Fibroblast of peridontal ligament (primary cell): ENCODE data around the gene RHAG.
"Not testable (repeated sequence)": the region's sequence is repeated elsewhere in the genome, so short reads cannot be mapped to it uniquely, and the experiment has no call there.

ENCODE experiments used
- DNase-seq: peaks from one replicate; pipeline ENCODE4 v3.0.0-alpha.2; 2010; ENCODE audit errors: extremely low read depth

The RHAG gene

GRCh38 chr6:49636713-49637349 is at the start of gene RHAG:
Gene RHAG, minus strand, starts transcription at chr6:49636839. Its CDS starts 27 bp downstream, at chr6:49636812.
- DNase-seq = no peak

GRCh38 chr6:49676671-49677281 is 40.1 kb upstream of the RHAG start:
- DNase-seq = no peak

- DNase-seq = no peak
Observed at GRCh38 chr6:49675816-49676215, 39.2 kb upstream of the RHAG start.

GRCh38 chr6:49668083-49668511 is 31.5 kb upstream of the RHAG start:
- DNase-seq = no peak

- no peak for DNase-seq
Observed at GRCh38 chr6:49666930-49667757, 30.5 kb upstream of the RHAG start.

- DNase-seq = no peak
Observed at GRCh38 chr6:49666480-49666879, 29.8 kb upstream of the RHAG start.

GRCh38 chr6:49664817-49665216 is 28.2 kb upstream of the RHAG start:
- no peak for DNase-seq

GRCh38 chr6:49664054-49664453 is 27.4 kb upstream of the RHAG start:
- DNase-seq = not testable (repeated sequence)

- DNase-seq = no peak
Observed at GRCh38 chr6:49662892-49663261, 26.2 kb upstream of the RHAG start.

- DNase-seq = no peak
Observed at GRCh38 chr6:49662231-49662891, 25.7 kb upstream of the RHAG start.

- no peak for DNase-seq
Observed at GRCh38 chr6:49653942-49654341, 17.3 kb upstream of the RHAG start.

GRCh38 chr6:49653438-49653837 is 16.8 kb upstream of the RHAG start:
- DNase-seq = no peak

- no peak for DNase-seq
Observed at GRCh38 chr6:49651239-49651638, 14.6 kb upstream of the RHAG start.

GRCh38 chr6:49649988-49650387 is 13.3 kb upstream of the RHAG start:
- no peak for DNase-seq

- no peak for DNase-seq
Observed at GRCh38 chr6:49648036-49648435, 11.4 kb upstream of the RHAG start.

GRCh38 chr6:49647476-49647875 is 10.8 kb upstream of the RHAG start:
- no peak for DNase-seq

- DNase-seq = no peak
Observed at GRCh38 chr6:49646942-49647341, 10.3 kb upstream of the RHAG start.

GRCh38 chr6:49646130-49646824 is 9.6 kb upstream of the RHAG start:
- no peak for DNase-seq

GRCh38 chr6:49645139-49645538 is 8.5 kb upstream of the RHAG start:
- DNase-seq = no peak

GRCh38 chr6:49639177-49639817 is 2.7 kb upstream of the RHAG start:
- no peak for DNase-seq

- DNase-seq = no peak
Observed at GRCh38 chr6:49637350-49637731, 702 bp upstream of the RHAG start.
